Testis (tissue), 2 donors: Measurements from ENCODE around the gene RUSF1.

Source experiments
- POLR2A ChIP-seq: fragments of 450-650 bp; IDR thresholded peaks from one replicate; pipeline ENCODE4 v1.6.1; 2017; ENCODE audit warnings: antibody characterized with exemption, mild to moderate bottlenecking, moderate library complexity
- TF ChIP-seq, protein P1 (sequence below), 3 experiments: fragments of 450-650 bp in 2 of 3; fragments of 200-600 bp in 1 of 3; sonication (generic) in 1 of 3; IDR thresholded peaks; one replicate each; pipeline ENCODE4 v1.5.1; 2016 to 2019; ENCODE audit warnings: antibody characterized with exemption in 3 of 3, mild to moderate bottlenecking in 2 of 3, moderate library complexity in 1 of 3

- TF ChIP-seq POLR2A: no peak
- TF ChIP-seq, protein P1, sequence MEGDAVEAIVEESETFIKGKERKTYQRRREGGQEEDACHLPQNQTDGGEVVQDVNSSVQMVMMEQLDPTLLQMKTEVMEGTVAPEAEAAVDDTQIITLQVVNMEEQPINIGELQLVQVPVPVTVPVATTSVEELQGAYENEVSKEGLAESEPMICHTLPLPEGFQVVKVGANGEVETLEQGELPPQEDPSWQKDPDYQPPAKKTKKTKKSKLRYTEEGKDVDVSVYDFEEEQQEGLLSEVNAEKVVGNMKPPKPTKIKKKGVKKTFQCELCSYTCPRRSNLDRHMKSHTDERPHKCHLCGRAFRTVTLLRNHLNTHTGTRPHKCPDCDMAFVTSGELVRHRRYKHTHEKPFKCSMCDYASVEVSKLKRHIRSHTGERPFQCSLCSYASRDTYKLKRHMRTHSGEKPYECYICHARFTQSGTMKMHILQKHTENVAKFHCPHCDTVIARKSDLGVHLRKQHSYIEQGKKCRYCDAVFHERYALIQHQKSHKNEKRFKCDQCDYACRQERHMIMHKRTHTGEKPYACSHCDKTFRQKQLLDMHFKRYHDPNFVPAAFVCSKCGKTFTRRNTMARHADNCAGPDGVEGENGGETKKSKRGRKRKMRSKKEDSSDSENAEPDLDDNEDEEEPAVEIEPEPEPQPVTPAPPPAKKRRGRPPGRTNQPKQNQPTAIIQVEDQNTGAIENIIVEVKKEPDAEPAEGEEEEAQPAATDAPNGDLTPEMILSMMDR (IDR thresholded peaks at IDR 0.05): no peak
Observed at GRCh38 chr16:31504159-31504558, 4.0 kb downstream of the RUSF1 start.
